T-cell (primary cell): ENCODE data around the gene DCBLD2. TPM values are rescaled to one million over a fixed set of nuclear protein-coding genes. Genes with fewer than 3 reads are reported as not detected.
"Not testable (repeated sequence)": the region's sequence is repeated elsewhere in the genome, so short reads cannot be mapped to it uniquely, and the experiment has no call there.

ENCODE experiments used
- ATAC-seq, 4 experiments: fragments of 200-7000 bp in 3 of 4; fragments of 150-1000 bp in 1 of 4; cut with Tn5 transposase; replicated peaks in 1 of 4; 1 replicate in 3 of 4; 2 replicates in 1 of 4; pipeline ENCODE4 v1.10.0; 2021; ENCODE audit warnings: moderate library complexity in 3 of 4, mild to moderate bottlenecking in 2 of 4, moderate number of reproducible peaks in 1 of 4
- CTCF ChIA-PET, 2 donors: fragments of 300-600 bp; sonication (Branson Sonifier 250); formaldehyde crosslinking; loops; one replicate each; lab custom pipeline; 2022; ENCODE audit warnings: antibody characterized with exemption in 2 of 2; lab: Charles Lee
- POLR2A ChIA-PET, 2 donors: fragments of 300-600 bp; sonication (Branson Sonifier 250); formaldehyde crosslinking; loops; one replicate each; lab custom pipeline; 2022; ENCODE audit warnings: antibody characterized with exemption in 2 of 2; lab: Charles Lee
- DNase-seq, 35 experiments: peaks; one replicate each; pipeline versions ENCODE4 v3.0.0 to v3.0.0-alpha.2; 2013 to 2023
- H3K27ac ChIP-seq: one replicate; pipeline ENCODE4 v1.5.1; 2013; ENCODE audit warnings: low read length
- H3K27me3 ChIP-seq, 2 experiments: replicated peaks in 1 of 2; 1 replicate in 1 of 2; 2 replicates in 1 of 2; pipeline versions ENCODE4 v1.6.1 to v1.7.0; 2013; ENCODE audit warnings: low read length in 1 of 2, mixed read lengths in 1 of 2; ENCODE audit not compliant: control insufficient read depth in 2 of 2, insufficient read depth in 2 of 2; ENCODE audit errors: extremely low read depth in 1 of 2
- H3K36me3 ChIP-seq, 2 donors: 1 replicate in 1 of 2; 2 replicates in 1 of 2; pipeline versions ENCODE4 v1.6.1 to v1.7.0; 2013; ENCODE audit warnings: low read length in 1 of 2; ENCODE audit not compliant: control insufficient read depth in 2 of 2, insufficient read depth in 1 of 2; ENCODE audit errors: extremely low read depth in 1 of 2
- H3K4me1 ChIP-seq, 2 experiments: 1 replicate in 1 of 2; 2 replicates in 1 of 2; pipeline versions ENCODE4 v1.6.1 to v1.7.0; 2013; ENCODE audit warnings: low read length in 2 of 2, mixed read lengths in 1 of 2; ENCODE audit not compliant: insufficient read depth in 2 of 2, control insufficient read depth in 1 of 2; ENCODE audit errors: extremely low read depth in 1 of 2
- H3K4me3 ChIP-seq, 2 donors: 1 replicate in 1 of 2; 2 replicates in 1 of 2; pipeline versions ENCODE4 v1.5.1 to v1.7.0; 2013; ENCODE audit warnings: mild to moderate bottlenecking in 2 of 2, low read length in 1 of 2, moderate library complexity in 1 of 2; ENCODE audit not compliant: control insufficient read depth in 1 of 2; ENCODE audit errors: extremely low read depth in 1 of 2
- H3K9me3 ChIP-seq: 2 replicates; pipeline ENCODE4 v1.7.0; 2013
- H3K27ac Mint-ChIP-seq, 2 donors: one replicate each; pipeline ENCODE4 v1.8.0; 2020 to 2021; ENCODE audit warnings: mild to moderate bottlenecking in 2 of 2, mixed read lengths in 2 of 2
- H3K27me3 Mint-ChIP-seq, 2 donors: one replicate each; pipeline ENCODE4 v1.8.0; 2021 to 2022; ENCODE audit warnings: mixed read lengths in 2 of 2
- H3K36me3 Mint-ChIP-seq: one replicate; pipeline ENCODE4 v1.8.0; 2021; ENCODE audit warnings: mixed read lengths
- H3K4me1 Mint-ChIP-seq, 3 donors: one replicate each; pipeline ENCODE4 v1.8.0; 2020 to 2022; ENCODE audit warnings: mixed read lengths in 3 of 3, mild to moderate bottlenecking in 1 of 3
- H3K4me3 Mint-ChIP-seq, 3 donors: one replicate each; pipeline ENCODE4 v1.8.0; 2020 to 2022; ENCODE audit warnings: mild to moderate bottlenecking in 3 of 3, mixed read lengths in 3 of 3, moderate library complexity in 3 of 3
- H3K9me3 Mint-ChIP-seq, 3 donors: one replicate each; pipeline ENCODE4 v1.8.0; 2020 to 2022; ENCODE audit warnings: mixed read lengths in 3 of 3
- WGBS: methylation state at CpG from one replicate; pipeline ENCODE4 v1.1.5; 2013; ENCODE audit warnings: missing lambda C conversion rate; ENCODE audit not compliant: insufficient coverage; 5-methylcytosine and 5-hydroxymethylcytosine counted together
- total RNA-seq, 35 experiments: library from RNA in 6 of 35; stranded (reverse) in 6 of 35; fragments of 120-200 nt in 1 of 35; gene quantifications; one replicate each; pipeline versions ENCODE4 v1.2.1 to v1.2.4 and lab custom pipeline; 2013 to 2026

Gene DCBLD2
- total RNA-seq, 5 donors from 2014 or later (not counting 1 experiment from before 2014, with no cell fraction given) = 2.3 to 3.0 (median 2.8) TPM

DNA sequence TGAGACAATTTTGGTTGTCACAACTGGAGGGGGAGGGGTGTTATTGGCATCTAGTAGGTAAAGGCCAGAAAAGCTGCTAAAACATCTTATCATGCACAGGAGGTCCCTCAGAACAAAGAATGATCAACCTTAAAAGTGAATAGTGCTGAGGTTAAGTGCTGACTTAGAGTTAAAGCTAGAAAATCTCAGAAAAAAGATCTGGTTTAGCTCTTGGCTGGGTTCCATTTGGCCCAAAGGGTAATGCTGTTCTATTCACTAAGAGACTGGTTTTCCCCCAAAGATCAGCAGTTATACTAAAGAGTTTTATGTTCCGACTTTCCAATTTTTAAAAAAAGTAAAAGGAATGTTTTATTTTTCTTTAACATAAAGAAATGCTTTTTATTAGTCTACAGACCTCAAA is 15.6 kb downstream of the DCBLD2 start:
- H3K4me1 Mint-ChIP-seq = no peaks in the 10 kb centered on the region
- H3K36me3 Mint-ChIP-seq = no peaks in the 10 kb centered on the region
- POLR2A ChIA-PET = no interaction called here
- Histone ChIP-seq H3K4me3 (no peak overlapping the region), H3K9me3 (no peaks in the 10 kb centered on the region), H3K27ac (no peak overlapping the region), H3K4me1 (no peaks in the 10 kb centered on the region), H3K36me3 (no peaks in the 10 kb centered on the region), H3K27me3 (no peaks in the 10 kb centered on the region)
- DNase-seq (no peak), ATAC-seq (no peak)
- peaks cover 0 to 2% of the 10 kb centered on the region in 2 donors for H3K27me3 Mint-ChIP-seq
- CTCF ChIA-PET = interaction anchor here in 1 of 2 donors (0.5 kb wide), 1 partner anchor 246 kb away, joined by 3 read pairs; no protein-coding TSS in a partner anchor
- H3K4me3 Mint-ChIP-seq = no peak overlapping the region
- WGBS = no CpG with 5 or more reads among the region's 1 CpG
- peaks cover 0 to 3% (median 3%) of the 10 kb centered on the region in 3 donors for H3K9me3 Mint-ChIP-seq
- H3K27ac Mint-ChIP-seq = no peak overlapping the region

DNA sequence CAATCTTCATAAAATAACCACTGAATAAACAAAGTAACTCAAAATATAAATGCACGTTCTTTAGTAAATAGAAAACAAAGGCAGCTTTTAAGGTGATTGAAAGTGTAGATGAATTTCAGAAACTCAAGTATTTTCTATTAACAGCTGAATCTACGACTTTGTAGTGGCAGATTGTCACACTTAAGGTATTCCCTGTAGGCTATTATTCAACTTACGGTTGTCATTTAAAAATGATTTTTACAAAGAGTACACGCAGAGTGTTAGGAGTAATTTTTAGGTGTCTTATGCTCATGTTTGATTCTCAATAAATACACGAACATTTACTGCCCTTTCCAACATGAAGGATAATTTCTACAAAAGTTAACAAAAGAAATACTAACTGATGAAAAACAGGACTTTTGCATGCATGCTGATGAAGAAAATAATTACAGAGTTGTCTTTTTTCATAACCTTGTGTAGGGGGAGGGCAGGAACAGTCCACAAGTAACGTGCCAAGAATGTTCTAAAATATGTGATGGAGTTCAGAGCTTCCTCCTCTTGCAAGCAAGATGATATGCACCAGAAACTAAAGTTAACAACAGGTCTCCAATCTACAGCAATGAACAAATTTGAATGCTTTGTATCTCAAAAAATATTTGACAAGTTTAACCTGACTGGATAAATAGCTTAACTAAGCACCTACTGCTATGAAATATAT is 16.7 kb downstream of the DCBLD2 start:
- DNase-seq (no peak), ATAC-seq (no peak)
- H3K36me3 ChIP-seq = no peaks in the 10 kb centered on the region
- H3K9me3 ChIP-seq = no peaks in the 10 kb centered on the region
- H3K27ac Mint-ChIP-seq = no peak overlapping the region
- no peak overlapping the region for H3K27ac ChIP-seq
- no peak overlapping the region for H3K4me3 ChIP-seq
- H3K36me3 Mint-ChIP-seq = peaks cover 3% of the 10 kb centered on the region
- no peaks in the 10 kb centered on the region for H3K4me1 Mint-ChIP-seq
- WGBS = no CpG with 5 or more reads among the region's 6 CpGs
- H3K27me3 ChIP-seq = no peaks in the 10 kb centered on the region
- H3K27me3 Mint-ChIP-seq = peaks cover 0 to 2% of the 10 kb centered on the region in 2 donors
- ChIA-PET POLR2A (no interaction called here), CTCF (no interaction called here)
- peaks cover 0 to 3% (median 3%) of the 10 kb centered on the region in 3 donors for H3K9me3 Mint-ChIP-seq
- H3K4me3 Mint-ChIP-seq = no peak overlapping the region
- no peaks in the 10 kb centered on the region for H3K4me1 ChIP-seq

DNA sequence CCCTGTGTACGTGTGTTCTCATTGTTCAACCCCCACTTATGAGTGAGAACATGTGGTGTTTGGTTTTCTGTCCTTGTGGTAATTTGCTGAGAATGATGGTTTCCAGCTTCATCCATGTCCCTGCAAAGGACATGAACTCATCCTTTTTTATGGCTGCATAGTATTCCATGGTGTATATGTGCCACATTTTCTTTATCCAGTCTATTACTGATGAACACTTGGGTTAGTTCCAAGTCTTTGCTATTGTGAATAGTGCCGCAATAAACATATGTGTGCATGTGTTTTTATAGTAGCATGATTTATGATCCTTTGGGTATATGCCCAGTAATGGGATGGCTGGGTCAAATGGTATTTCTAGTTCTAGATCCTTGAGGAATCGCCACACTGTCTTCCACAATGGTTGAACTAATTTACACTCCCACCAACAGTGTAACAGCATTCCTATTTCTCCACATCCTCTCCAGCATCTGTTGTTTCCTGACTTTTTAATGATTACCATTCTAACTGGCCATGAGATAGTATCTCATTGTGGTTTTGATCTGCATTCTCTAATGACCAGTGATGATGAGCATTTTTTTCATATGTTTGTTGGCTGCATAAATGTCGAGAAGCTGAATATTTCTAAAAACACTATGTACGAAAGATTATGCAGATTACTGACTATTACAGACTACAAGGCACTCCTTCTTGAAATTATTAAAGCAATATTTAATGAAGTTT is 18.7 kb downstream of the DCBLD2 start:
- no CpG with 5 or more reads among the region's 5 CpGs for WGBS
- H3K27ac ChIP-seq, H3K9me3 ChIP-seq, H3K27ac Mint-ChIP-seq, DNase-seq, H3K27me3 Mint-ChIP-seq, H3K4me3 ChIP-seq, POLR2A ChIA-PET, H3K4me1 ChIP-seq, CTCF ChIA-PET, H3K36me3 Mint-ChIP-seq, H3K27me3 ChIP-seq, H3K4me3 Mint-ChIP-seq, H3K36me3 ChIP-seq, H3K4me1 Mint-ChIP-seq, H3K9me3 Mint-ChIP-seq, ATAC-seq: not testable (repeated sequence)

DNA sequence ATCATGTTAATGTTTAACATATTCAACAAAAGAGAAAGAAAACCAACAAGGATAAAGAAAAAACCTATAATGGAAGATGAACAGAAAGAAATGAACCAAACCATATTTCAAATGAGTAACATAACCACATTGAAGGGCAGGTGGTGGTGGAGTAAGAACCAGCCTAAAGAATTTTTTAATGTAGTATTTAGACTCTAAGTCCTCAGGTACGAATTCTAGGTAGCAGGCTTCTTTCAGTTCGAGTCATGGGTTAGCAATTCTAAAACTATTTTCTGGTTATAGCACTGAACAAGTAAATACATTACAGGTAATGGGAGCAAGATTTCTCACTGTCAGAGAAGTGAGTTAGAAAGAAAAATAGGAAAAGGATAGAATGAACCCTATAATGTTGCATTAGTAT is 24.4 kb downstream of the DCBLD2 start:
- H3K27me3 ChIP-seq = no peaks in the 10 kb centered on the region
- no peaks in the 10 kb centered on the region for H3K9me3 ChIP-seq
- no peak overlapping the region for H3K4me3 Mint-ChIP-seq
- no peak overlapping the region for H3K27ac Mint-ChIP-seq
- no peaks in the 10 kb centered on the region for H3K4me1 ChIP-seq
- no peaks in the 10 kb centered on the region for H3K27me3 Mint-ChIP-seq
- no peak for ATAC-seq
- WGBS = no CpG with 5 or more reads among the region's 2 CpGs
- POLR2A ChIA-PET = no interaction called here
- H3K4me3 ChIP-seq = no peak overlapping the region
- H3K36me3 ChIP-seq = no peaks in the 10 kb centered on the region
- CTCF ChIA-PET = no interaction called here
- H3K4me1 Mint-ChIP-seq = no peaks in the 10 kb centered on the region
- no peaks in the 10 kb centered on the region for H3K9me3 Mint-ChIP-seq
- H3K27ac ChIP-seq = no peak overlapping the region
- H3K36me3 Mint-ChIP-seq = peaks cover 4% of the 10 kb centered on the region
- no peak for DNase-seq

DNA sequence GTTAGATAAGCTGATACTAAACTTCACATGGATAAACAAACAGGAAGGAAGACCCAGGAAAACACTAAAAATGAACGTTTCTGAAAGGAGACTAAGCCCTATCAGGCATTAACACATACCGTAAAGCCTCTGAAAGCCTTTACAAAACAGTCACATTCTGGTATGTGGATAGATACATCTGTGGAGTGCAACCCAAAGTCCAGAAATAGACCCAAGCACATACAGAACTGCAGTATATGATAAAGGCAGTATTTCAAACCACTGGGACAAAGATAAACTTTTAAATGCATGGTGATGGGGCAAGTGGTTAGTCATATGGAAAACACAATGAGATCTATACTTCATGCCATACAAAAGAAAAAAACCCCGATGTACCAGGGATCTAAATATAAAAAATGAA is 26.0 kb downstream of the DCBLD2 start:
- H3K36me3 Mint-ChIP-seq = peaks cover 8% of the 10 kb centered on the region
- POLR2A ChIA-PET = interaction anchor here in 1 of 2 donors (0.5 kb wide), 1 partner anchor 27 kb away, joined by 3 read pairs; no protein-coding TSS in a partner anchor
- H3K4me3 Mint-ChIP-seq = no peak overlapping the region
- H3K27ac Mint-ChIP-seq = no peak overlapping the region
- no peaks in the 10 kb centered on the region for H3K4me1 Mint-ChIP-seq
- no peaks in the 10 kb centered on the region for H3K27me3 Mint-ChIP-seq
- Histone ChIP-seq H3K27me3 (no peaks in the 10 kb centered on the region), H3K36me3 (no peaks in the 10 kb centered on the region), H3K4me3 (no peak overlapping the region), H3K9me3 (no peaks in the 10 kb centered on the region), H3K4me1 (no peaks in the 10 kb centered on the region), H3K27ac (no peak overlapping the region)
- no peak for ATAC-seq
- CTCF ChIA-PET = no interaction called here
- H3K9me3 Mint-ChIP-seq = no peaks in the 10 kb centered on the region
- WGBS = no CpG with 5 or more reads among the region's 3 CpGs
- DNase-seq = no peak

DNA sequence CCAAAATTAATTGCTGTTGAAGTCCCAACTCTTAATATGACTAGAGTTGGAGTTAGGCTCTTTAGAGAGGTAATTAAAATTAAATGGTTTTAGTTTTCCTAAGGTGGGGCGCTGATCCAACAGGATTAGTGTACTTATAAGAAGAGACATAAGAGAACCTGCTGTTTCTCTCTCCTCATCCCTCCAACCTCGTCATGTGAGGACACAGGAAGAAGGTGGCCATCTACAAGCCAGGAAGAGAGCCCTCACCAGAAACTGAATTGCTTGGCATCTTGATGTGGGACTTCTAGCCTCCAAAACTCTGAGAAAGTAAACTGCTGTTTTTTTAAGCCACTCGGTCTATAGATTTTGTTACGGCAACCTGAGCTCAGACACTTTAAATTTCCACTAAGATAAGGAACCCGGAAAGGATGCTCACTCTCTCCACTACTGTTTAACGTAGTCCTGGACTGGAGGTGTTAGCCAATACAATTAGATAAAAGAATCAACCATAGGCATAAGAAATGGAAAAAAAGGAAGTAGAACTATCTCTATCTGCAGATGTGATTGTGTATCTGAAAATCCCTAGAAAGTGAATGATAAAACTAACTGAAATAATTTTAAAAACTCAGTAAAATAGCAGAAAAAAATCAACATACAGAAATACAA is 26.8 kb downstream of the DCBLD2 start:
- H3K27me3 ChIP-seq = no peaks in the 10 kb centered on the region
- H3K4me3 Mint-ChIP-seq = no peak overlapping the region
- no peaks in the 10 kb centered on the region for H3K4me1 ChIP-seq
- ChIA-PET POLR2A (no interaction called here), CTCF (no interaction called here)
- H3K4me3 ChIP-seq = no peak overlapping the region
- no peak overlapping the region for H3K27ac Mint-ChIP-seq
- DNase-seq = no peak
- H3K9me3 Mint-ChIP-seq = no peaks in the 10 kb centered on the region
- H3K36me3 ChIP-seq = no peaks in the 10 kb centered on the region
- no peaks in the 10 kb centered on the region for H3K4me1 Mint-ChIP-seq
- H3K9me3 ChIP-seq = no peaks in the 10 kb centered on the region
- no peak overlapping the region for H3K27ac ChIP-seq
- H3K36me3 Mint-ChIP-seq = peaks cover 4% of the 10 kb centered on the region
- ATAC-seq = no peak
- WGBS = no CpG with 5 or more reads among the region's 6 CpGs
- peaks cover 0 to 3% of the 10 kb centered on the region in 2 donors for H3K27me3 Mint-ChIP-seq
